Heart left ventricle (tissue), 16 donors: ENCODE data around the gene AKR1D1. TPM values are rescaled to one million over a fixed set of nuclear protein-coding genes. Genes with fewer than 3 reads are reported as not detected.

Experiments
- ATAC-seq, 4 donors: fragments of 200-7000 bp; cut with Tn5 transposase; one replicate each; pipeline ENCODE4 v1.9.1; 2020 to 2022; ENCODE audit warnings: moderate library complexity in 4 of 4, mild to moderate bottlenecking in 3 of 4, moderate number of reproducible peaks in 1 of 4
- DNase-seq, 5 donors: peaks; one replicate each; pipeline ENCODE4 v3.0.0-alpha.2; 2020
- H3K27ac ChIP-seq, 12 donors: fragments of 200-600 bp; sonication (generic) in 4 of 12; one replicate each; pipeline versions ENCODE4 v1.5.0 to v1.8.0; 2016 to 2022; ENCODE audit warnings: mild to moderate bottlenecking in 2 of 12
- H3K27me3 ChIP-seq, 9 donors: fragments of 200-600 bp; sonication (generic) in 2 of 9; one replicate each; pipeline versions ENCODE4 v1.5.1 to v1.8.0; 2016 to 2022; ENCODE audit warnings: mild to moderate bottlenecking in 3 of 9
- H3K36me3 ChIP-seq, 9 donors: fragments of 200-600 bp; sonication (generic) in 2 of 9; one replicate each; pipeline versions ENCODE4 v1.5.0 to v1.8.0; 2018 to 2022; ENCODE audit warnings: mild to moderate bottlenecking in 2 of 9
- H3K4me1 ChIP-seq, 12 donors: fragments of 200-600 bp; sonication (generic) in 4 of 12; one replicate each; pipeline versions ENCODE4 v1.5.0 to v1.8.0; 2016 to 2022; ENCODE audit warnings: mild to moderate bottlenecking in 3 of 12
- H3K4me3 ChIP-seq, 12 donors: fragments of 200-600 bp; sonication (generic) in 4 of 12; one replicate each; pipeline versions ENCODE4 v1.5.0 to v1.8.0; 2017 to 2022; ENCODE audit warnings: mild to moderate bottlenecking in 9 of 12, moderate library complexity in 4 of 12
- H3K9me3 ChIP-seq, 12 donors: fragments of 200-600 bp; sonication (generic) in 4 of 12; one replicate each; pipeline versions ENCODE4 v1.5.0 to v1.8.0; 2016 to 2022; ENCODE audit warnings: mild to moderate bottlenecking in 1 of 12
- POLR2A ChIP-seq, 2 donors: fragments of 450-650 bp; IDR thresholded peaks; one replicate each; pipeline ENCODE4 v1.6.1; 2017; ENCODE audit warnings: antibody characterized with exemption in 2 of 2, mild to moderate bottlenecking in 2 of 2, moderate library complexity in 2 of 2
- WGBS, 4 donors: extraction: QIAGEN DNeasy Blood & Tissue Kit in 2 of 4; methylation state at CpG; one replicate each; pipeline versions ENCODE4 v1.1.5 to v1.1.7; 2013 to 2018; 5-methylcytosine and 5-hydroxymethylcytosine counted together
- intact Hi-C, 10 donors: fragments of 100-400 bp; cut with DNase I; formaldehyde crosslinking; loops; one replicate each; pipeline versions ENCODE4 v1.11.1 to v1.14.2; 2022
- long read RNA-seq, 3 donors: library from polyadenylated mRNA; unstranded; transcript quantifications; one replicate each; pipeline ENCODE4 v2.0.0, GENCODE V29; 2020 to 2021
- polyA plus RNA-seq, 2 donors: library from polyadenylated mRNA; stranded (reverse); fragments of 200-250 nt; gene quantifications; one replicate each; pipeline ENCODE4 v1.2.3, GENCODE V29; 2013
- total RNA-seq, 9 donors: library from RNA; depleted of rRNA in 2 of 9; stranded (reverse); fragments of >200 nt in 2 of 9; fragmentation: NEBNext Ultra II Directional in 3 of 9; extraction: Animal tissue kit (Norgen Biotek cat#: 25700) in 3 of 9; gene quantifications; one replicate each; pipeline versions ENCODE4 v1.1.0 to v1.2.4, GENCODE V29; 2016 to 2023
- TF ChIP-seq, protein P1 (sequence below), 12 donors: fragments of 200-600 bp; sonication (generic) in 4 of 12; IDR thresholded peaks; one replicate each; pipeline versions ENCODE4 v1.5.0 to v1.8.0; 2018 to 2022; ENCODE audit warnings: antibody characterized with exemption in 12 of 12, mild to moderate bottlenecking in 5 of 12
- donor health status: ischemic (EF 13 %, LVEDD 7.1; RV severe dilation, severe dysfunction).
- donor health status: healthy with polysubstance abuse.
- donor health status: DM: no; HTN: yes; CAD: no.
- donor health status: DM: no; HTN: no; CAD: no.
- donor health status: ischemic (EF 25% LVEDD 6.9; RV normal size, moderate dysfunction).
- donor health status: ischemic (EF 25% LVEDD 5.7; RV mildly dilated, moderate dysfunction).
- donor health status: healthy.
- donor health status: DM: yes; HTN: yes; CAD: no.
- donor health status: ischemic (EF 35%, LVEDD 5.7; RV mildly dilated, moderate dysfunction).
- donor health status: nonischemic (EF 11% LVEDD 7.7; RV severe dilation, severe dysfunction).
- donor health status: DM: yes; HTN: yes; CAD: no.
- donor health status: PGD.
- donor health status: ischemic (EF 29% LVEDD 5.4; RV normal size, mild dysfunction).
- donor health status: nonischemic (EF 23%, LVEDD 6.1; RV moderate dilation, normal function).

The AKR1D1 gene, protein sequence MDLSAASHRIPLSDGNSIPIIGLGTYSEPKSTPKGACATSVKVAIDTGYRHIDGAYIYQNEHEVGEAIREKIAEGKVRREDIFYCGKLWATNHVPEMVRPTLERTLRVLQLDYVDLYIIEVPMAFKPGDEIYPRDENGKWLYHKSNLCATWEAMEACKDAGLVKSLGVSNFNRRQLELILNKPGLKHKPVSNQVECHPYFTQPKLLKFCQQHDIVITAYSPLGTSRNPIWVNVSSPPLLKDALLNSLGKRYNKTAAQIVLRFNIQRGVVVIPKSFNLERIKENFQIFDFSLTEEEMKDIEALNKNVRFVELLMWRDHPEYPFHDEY
- total RNA-seq (not detected), polyA plus RNA-seq (not detected)
- long read RNA-seq, donor 1: 0 reads
- long read RNA-seq, donor 2: 0 reads
- long read RNA-seq, donor 3: 0 reads

DNA sequence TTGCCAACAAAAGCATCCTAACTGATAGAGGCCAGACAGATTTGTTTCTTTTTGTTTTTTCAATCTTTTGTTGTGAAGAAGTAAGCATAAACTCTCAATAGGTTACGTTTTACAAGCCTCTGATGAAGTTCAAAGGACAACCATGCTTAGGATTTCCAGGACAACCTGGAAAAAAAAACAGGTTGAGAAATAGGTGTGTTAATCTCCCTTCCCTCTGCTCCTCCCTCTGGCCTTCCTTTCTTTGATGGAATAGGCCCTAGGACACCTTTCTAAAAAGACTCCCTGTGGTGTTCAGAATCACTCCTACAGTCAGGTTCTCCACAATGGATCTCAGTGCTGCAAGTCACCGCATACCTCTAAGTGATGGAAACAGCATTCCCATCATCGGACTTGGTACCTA is at the start of gene AKR1D1:
TSS of gene AKR1D1 (plus strand) at position 264 of the 400 bp plus-strand sequence. CDS start at position 324, 60 bp downstream.
- Histone ChIP-seq H3K27me3 (no peaks in the 10 kb centered on the region), H3K27ac (no peak within 1 kb of the TSS), H3K36me3 (no peaks in the 10 kb centered on the region), H3K4me1 (no peaks in the 10 kb centered on the region), H3K4me3 (no peak within 1 kb of the TSS), H3K9me3 (peaks cover 0 to 16% (median 0%) of the 10 kb centered on the region in 12 donors)
- DNase-seq (no peak), ATAC-seq (no peak)
- TF ChIP-seq, protein P1, sequence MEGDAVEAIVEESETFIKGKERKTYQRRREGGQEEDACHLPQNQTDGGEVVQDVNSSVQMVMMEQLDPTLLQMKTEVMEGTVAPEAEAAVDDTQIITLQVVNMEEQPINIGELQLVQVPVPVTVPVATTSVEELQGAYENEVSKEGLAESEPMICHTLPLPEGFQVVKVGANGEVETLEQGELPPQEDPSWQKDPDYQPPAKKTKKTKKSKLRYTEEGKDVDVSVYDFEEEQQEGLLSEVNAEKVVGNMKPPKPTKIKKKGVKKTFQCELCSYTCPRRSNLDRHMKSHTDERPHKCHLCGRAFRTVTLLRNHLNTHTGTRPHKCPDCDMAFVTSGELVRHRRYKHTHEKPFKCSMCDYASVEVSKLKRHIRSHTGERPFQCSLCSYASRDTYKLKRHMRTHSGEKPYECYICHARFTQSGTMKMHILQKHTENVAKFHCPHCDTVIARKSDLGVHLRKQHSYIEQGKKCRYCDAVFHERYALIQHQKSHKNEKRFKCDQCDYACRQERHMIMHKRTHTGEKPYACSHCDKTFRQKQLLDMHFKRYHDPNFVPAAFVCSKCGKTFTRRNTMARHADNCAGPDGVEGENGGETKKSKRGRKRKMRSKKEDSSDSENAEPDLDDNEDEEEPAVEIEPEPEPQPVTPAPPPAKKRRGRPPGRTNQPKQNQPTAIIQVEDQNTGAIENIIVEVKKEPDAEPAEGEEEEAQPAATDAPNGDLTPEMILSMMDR (IDR thresholded peaks at IDR 0.05): no peak
- no peak for TF ChIP-seq POLR2A (IDR thresholded peaks at IDR 0.05)
- WGBS, 4 donors: 84 to 90% (median 85%) methylated on average over 3 of the region's 3 CpGs
- intact Hi-C loops: no loop called here

DNA sequence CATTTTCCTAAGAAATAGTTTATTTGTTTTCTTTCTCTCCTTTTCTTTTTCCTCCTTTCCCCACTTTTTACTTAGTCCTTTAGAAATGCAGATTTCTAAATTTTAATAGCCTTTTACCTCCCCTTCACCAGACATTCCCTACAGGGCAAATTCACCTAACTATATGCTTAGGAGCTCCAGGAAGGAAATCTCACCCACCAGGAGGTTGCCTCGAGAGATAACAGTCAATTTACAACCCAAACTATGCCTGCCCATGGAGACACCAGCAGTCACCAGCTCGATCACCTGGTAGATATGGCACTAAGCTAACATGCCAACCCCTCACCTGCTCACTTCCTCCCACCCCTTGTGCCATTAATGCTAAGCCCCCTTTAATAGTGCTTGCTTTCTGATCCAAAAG is 49.2 kb upstream of the AKR1D1 start:
- TF ChIP-seq, protein P1 (IDR thresholded peaks at IDR 0.05): no peak
- no peak for TF ChIP-seq POLR2A (IDR thresholded peaks at IDR 0.05)
- Histone ChIP-seq H3K36me3 (no peaks in the 10 kb centered on the region), H3K27ac (no peak overlapping the region), H3K4me1 (no peaks in the 10 kb centered on the region), H3K27me3 (peaks cover 0 to 5% (median 0%) of the 10 kb centered on the region in 9 donors), H3K9me3 (no peaks in the 10 kb centered on the region), H3K4me3 (no peak overlapping the region)
- WGBS, 4 donors: 23 to 29% (median 25%) methylated on average over 2 of the region's 2 CpGs
- intact Hi-C loops: no loop called here
- ATAC-seq (no peak), DNase-seq (no peak)

DNA sequence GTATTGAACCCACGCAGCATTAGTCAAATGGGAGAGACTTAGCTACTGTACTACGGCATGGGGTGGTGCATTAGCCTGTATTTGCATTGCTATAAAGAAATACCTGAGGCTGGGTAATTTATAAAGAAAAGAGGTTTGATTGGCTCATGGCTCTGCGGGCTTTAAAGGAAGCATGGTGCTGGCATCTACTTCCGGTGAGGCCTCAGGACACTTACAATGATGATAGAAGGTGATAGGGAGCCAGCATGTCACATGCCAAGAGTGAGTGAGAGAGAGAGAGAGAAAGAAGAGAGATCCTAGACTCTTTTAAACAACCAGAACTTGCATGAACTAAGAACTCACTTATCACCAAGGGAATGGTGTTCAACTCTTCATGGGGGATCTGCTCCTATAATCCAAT is 47.1 kb upstream of the AKR1D1 start:
- no peak overlapping the region for H3K4me3 ChIP-seq
- ATAC-seq (no peak), DNase-seq (no peak)
- WGBS, 4 donors: 77 to 86% (median 80%) methylated on average over 4 of the region's 4 CpGs
- H3K4me1 ChIP-seq: no peaks in the 10 kb centered on the region
- H3K27me3 ChIP-seq: peaks cover 0 to 5% (median 0%) of the 10 kb centered on the region in 9 donors
- intact Hi-C loops: no loop called here
- no peaks in the 10 kb centered on the region for H3K36me3 ChIP-seq
- no peak overlapping the region for H3K27ac ChIP-seq
- H3K9me3 ChIP-seq: no peaks in the 10 kb centered on the region
- TF ChIP-seq POLR2A (IDR thresholded peaks at IDR 0.05): no peak

DNA sequence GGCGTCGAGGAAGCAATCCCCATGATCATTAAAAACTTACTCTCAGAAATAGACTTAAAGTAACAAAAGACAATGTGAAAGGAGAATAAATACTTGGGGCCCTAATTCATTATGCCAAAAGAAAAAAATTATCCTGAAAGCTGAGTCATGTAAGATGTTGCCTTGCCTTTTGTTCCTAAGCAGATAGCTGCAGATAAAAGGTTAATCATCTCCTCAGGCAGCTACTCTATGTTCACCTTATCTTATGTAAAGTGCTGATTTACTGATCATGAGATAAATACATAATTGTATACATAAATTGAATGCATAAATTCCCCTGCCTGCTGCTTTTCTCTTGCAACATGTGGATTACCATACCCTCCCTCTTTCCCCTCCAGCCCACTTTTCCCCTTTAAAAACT is 46.3 kb upstream of the AKR1D1 start:
- intact Hi-C loops: no loop called here
- Histone ChIP-seq H3K4me1 (no peaks in the 10 kb centered on the region), H3K27ac (no peak overlapping the region), H3K36me3 (no peaks in the 10 kb centered on the region), H3K27me3 (peaks cover 0 to 5% (median 0%) of the 10 kb centered on the region in 9 donors), H3K4me3 (no peak overlapping the region), H3K9me3 (no peaks in the 10 kb centered on the region)
- DNase-seq: no peak
- 80 to 89% (median 82%) methylated on average over 2 of the region's 2 CpGs for WGBS, 4 donors
- ATAC-seq: no peak
- TF ChIP-seq, protein P1 (IDR thresholded peaks at IDR 0.05): no peak
- no peak for TF ChIP-seq POLR2A (IDR thresholded peaks at IDR 0.05)
